Panc1 (cell line): Measurements from ENCODE around the gene PRKD1.

Experiments used
- TF ChIP-seq, protein P1 (sequence below): fragments of 450-650 bp; IDR thresholded peaks from 2 replicates; pipeline ENCODE4 v1.5.1; 2017; ENCODE audit warnings: mild to moderate bottlenecking
- TF ChIP-seq, protein P2 (sequence below), 2 experiments: IDR thresholded peaks; 2 replicates each; pipeline ENCODE4 v1.6.1; 2011 to 2012; ENCODE audit warnings: low read depth in 2 of 2, control low read depth in 1 of 2, low read length in 1 of 2, mild to moderate bottlenecking in 1 of 2, moderate library complexity in 1 of 2; ENCODE audit not compliant: insufficient read depth in 1 of 2

DNA sequence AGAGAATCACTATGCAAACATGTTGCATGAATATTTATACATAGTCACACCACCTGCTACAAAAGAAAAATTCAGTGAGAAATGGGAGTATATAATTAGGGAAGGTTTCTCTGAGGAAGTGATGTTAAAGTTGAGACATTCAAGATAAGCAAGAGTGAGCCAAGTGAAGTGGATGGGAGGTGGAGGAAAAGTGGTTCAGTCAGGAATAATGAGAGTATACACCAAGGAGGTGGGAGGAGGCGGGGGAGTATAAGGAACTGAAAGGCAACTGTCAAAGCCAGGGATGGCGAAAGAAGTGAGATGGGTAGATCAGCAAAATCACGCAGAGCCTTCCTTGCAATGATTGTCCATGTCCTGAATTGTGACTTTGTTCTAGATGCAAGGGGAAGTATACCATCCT is 33.7 kb downstream of the PRKD1 start:
- TF ChIP-seq, protein P1, sequence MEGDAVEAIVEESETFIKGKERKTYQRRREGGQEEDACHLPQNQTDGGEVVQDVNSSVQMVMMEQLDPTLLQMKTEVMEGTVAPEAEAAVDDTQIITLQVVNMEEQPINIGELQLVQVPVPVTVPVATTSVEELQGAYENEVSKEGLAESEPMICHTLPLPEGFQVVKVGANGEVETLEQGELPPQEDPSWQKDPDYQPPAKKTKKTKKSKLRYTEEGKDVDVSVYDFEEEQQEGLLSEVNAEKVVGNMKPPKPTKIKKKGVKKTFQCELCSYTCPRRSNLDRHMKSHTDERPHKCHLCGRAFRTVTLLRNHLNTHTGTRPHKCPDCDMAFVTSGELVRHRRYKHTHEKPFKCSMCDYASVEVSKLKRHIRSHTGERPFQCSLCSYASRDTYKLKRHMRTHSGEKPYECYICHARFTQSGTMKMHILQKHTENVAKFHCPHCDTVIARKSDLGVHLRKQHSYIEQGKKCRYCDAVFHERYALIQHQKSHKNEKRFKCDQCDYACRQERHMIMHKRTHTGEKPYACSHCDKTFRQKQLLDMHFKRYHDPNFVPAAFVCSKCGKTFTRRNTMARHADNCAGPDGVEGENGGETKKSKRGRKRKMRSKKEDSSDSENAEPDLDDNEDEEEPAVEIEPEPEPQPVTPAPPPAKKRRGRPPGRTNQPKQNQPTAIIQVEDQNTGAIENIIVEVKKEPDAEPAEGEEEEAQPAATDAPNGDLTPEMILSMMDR, result no peak
- TF ChIP-seq, protein P2, sequence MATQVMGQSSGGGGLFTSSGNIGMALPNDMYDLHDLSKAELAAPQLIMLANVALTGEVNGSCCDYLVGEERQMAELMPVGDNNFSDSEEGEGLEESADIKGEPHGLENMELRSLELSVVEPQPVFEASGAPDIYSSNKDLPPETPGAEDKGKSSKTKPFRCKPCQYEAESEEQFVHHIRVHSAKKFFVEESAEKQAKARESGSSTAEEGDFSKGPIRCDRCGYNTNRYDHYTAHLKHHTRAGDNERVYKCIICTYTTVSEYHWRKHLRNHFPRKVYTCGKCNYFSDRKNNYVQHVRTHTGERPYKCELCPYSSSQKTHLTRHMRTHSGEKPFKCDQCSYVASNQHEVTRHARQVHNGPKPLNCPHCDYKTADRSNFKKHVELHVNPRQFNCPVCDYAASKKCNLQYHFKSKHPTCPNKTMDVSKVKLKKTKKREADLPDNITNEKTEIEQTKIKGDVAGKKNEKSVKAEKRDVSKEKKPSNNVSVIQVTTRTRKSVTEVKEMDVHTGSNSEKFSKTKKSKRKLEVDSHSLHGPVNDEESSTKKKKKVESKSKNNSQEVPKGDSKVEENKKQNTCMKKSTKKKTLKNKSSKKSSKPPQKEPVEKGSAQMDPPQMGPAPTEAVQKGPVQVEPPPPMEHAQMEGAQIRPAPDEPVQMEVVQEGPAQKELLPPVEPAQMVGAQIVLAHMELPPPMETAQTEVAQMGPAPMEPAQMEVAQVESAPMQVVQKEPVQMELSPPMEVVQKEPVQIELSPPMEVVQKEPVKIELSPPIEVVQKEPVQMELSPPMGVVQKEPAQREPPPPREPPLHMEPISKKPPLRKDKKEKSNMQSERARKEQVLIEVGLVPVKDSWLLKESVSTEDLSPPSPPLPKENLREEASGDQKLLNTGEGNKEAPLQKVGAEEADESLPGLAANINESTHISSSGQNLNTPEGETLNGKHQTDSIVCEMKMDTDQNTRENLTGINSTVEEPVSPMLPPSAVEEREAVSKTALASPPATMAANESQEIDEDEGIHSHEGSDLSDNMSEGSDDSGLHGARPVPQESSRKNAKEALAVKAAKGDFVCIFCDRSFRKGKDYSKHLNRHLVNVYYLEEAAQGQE (IDR thresholded peaks at IDR 0.05; ENCODE audit: insufficient read depth in 1 of 2, low read depth in 2 of 2, low read length in 1 of 2), result no peak
